NK-92 (cell line): ENCODE measurements around the gene DNASE2.
"Not testable (repeated sequence)": the region's sequence is repeated elsewhere in the genome, so short reads cannot be mapped to it uniquely, and the experiment has no call there.

Source experiments
- DNase-seq: peaks from one replicate; lab custom pipeline; 2025; ENCODE audit not compliant: unreplicated experiment; lab: John Stamatoyannopoulos, UW

The DNASE2 gene

DNA sequence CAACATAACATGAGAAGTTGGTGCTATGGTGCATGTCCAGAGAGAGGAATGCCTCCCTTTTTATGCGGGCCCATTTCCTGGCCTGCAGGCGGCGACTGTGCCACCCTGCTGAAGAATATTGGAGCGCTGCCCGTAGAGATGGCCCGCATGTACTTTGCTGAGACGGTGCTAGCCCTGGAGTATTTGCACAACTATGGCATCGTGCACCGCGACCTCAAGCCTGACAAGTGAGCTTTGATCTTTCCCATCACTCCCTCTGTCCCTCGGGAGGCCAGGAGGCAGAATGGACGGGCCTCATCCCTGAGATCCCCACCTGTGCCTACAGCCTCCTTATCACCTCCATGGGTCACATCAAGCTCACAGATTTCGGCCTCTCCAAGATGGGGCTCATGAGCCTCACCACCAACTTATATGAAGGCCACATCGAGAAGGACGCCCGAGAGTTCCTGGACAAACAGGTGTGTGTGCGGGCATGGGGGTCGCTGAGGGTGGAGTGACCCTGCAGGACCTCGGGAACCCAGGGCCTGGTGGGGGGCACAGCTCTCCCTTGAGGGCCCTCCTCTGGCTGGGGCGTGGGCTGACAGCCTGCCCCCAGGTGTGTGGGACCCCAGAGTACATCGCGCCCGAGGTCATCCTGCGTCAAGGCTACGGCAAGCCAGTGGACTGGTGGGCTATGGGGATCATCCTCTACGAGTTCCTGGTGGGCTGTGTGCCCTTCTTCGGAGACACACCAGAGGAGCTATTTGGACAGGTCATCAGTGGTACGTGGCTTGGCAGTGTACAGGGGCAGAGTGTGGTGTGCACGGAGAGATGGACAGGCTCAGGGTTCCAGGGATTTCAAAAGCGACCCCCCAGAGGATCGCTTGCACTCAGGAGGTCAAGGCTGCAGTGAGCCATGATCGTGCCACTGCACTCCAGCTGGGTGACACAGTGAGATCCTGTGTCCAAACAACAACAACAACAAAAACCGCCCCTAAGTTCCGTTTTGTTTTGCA, 16.2 kb downstream of the DNASE2 start:
- DNase-seq, result no peak

GRCh38 chr19:12864143-12864542, 17.1 kb downstream of the DNASE2 start:
- DNase-seq, result no peak

DNA sequence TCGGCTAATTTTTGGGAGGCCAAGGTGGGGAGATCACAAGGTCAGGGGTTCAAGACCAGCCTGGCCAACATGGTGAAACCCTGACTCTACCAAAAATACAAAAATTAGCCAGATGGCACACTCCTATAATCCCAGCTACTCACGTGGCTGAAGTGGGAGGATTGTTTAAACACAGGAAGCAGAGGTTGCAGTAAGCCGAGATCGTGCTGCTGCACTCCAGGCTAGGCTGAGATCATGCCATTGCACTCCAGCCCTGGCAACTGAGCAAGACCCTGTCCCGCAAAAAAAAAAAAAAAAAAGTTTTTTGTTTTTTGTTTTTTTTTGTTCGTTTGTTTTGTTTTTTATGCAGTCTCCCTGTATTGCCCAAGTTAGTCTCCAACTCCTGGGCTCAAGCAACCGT, 21.7 kb downstream of the DNASE2 start:
- no peak for DNase-seq

DNA sequence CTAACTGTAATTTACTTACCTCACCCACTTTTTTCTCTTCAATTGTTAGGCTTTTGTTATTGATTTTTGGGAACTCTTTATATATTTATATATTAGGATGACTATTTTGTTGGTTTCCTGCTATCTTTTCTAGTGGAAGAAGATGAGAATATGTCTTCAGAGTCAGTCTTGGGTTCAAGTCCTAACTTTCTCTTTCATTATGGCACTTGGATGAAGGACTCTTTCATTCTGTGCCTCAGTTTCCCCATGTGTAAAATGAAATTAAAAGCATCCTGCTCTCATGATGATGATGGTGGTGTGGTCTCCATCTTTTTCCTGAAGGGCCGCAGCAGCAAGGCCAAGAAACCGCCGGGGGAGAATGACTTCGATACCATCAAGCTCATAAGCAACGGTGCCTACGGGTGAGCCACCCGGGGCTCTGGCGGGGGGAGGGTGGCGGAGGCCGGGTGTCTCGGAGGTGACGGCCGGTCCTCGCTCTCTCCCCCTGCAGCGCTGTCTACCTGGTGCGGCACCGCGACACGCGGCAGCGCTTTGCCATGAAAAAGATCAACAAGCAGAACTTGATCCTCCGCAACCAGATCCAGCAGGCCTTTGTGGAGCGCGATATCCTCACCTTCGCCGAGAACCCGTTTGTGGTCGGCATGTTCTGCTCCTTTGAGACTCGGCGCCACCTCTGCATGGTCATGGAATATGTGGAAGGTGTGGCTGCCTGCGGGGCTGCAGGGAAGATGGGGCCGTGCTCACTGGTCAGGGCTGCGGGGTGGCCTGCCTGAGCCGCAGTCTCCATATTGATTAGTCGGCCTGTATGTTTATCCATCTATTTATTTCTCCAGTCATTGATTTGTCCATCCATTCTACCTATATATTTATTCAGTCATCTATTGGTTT, 23.0 kb downstream of the DNASE2 start:
- DNase-seq, result no peak

DNA sequence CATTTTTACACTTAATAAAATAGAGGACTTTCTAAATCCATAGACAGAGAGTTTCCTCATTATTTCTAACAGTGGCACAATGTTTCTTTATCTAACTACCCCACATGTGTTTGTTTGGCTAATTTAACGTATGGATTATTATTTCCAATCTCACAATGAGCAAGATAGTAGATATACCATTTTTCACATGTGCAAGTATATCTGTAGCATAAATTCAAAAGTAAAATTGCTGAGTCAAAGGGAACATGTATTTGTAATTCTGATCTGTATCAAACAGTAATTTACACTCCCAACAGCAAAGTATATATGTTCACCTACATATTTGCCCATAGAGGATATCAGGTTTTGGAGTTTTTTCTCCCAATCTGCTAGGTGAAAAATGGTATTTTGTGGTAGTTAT, 24.6 kb downstream of the DNASE2 start:
- DNase-seq, result no peak

DNA sequence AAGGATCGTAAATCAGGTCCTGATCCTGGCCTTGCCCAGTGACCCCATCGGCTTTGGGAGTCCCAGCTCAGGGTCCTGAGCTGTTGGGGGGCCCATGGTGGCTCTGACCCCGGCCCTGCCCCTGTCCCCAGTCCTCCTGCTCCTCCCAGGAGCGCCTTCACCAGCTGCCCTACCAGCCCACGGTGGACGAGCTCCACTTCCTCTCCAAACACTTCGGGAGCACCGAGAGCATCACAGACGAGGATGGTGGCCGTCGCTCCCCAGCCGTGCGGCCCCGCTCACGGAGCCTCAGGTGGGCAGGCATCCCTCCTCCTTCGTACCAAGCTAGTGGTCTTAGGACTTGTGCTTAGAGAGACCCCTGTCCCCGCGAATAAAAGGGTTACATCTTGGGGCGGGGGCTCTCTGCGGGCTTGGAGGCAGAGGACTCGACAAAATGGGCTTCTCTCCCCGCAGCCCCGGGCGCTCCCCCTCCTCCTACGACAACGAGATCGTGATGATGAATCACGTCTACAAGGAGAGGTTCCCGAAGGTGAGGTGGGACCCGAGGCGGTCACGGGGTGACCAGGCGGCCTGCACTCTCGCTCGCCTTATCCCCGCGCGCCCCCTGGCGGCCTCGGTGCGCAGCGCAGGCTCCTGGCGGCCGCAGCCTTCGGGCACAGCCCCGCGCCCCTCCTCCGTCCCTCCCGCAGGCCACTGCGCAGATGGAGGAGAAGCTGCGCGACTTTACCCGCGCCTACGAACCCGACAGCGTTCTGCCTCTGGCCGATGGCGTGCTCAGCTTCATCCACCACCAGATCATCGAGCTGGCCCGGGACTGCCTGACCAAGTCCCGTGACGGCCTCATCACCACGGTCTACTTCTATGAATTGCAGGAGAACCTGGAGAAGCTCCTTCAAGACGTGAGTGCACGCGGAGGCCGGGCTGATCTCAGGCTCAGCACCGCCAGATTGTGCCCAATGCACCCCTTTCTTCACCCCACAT, 33.8 kb downstream of the DNASE2 start:
- no peak for DNase-seq

- DNase-seq, result not testable (repeated sequence)
Observed at GRCh38 chr19:12846613-12847012, 34.6 kb downstream of the DNASE2 start.

DNA sequence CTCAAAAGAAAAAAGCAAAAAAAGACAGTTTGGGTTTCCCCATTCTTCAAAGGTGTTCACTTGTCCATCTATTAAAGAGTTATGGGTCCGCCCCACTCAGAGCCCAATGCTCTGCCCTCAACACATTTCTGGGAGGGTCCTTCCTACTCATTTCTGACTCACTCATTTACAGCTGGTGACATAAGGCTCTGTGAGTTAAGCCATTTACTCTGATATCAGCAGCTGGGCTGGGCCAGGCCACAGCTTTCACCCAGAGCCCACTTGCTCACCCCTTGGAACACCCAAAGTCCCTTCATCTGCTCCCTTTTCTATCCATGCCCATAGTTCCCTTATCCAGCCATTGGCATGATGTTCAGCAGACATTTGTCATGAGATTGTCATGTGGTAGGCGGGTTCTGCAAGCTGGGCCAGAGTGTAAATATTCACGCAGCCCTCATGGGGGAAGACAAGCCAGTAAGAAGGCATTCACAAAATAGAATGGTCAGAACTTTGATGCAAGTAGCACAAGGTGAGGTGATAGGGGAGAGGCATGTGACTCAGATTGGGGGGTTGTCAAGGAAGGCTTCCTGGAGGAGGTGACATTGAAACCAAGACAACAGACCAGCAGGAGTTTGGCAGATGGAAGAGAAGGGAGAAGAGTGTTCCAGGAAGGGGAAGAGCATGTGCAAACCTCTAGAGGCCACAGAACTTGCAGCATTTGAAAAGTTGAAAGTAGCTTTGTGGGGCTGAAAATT, 37.1 kb downstream of the DNASE2 start:
- DNase-seq, result no peak

GRCh38 chr19:12843328-12843727, 37.9 kb downstream of the DNASE2 start:
- DNase-seq, result no peak

DNA sequence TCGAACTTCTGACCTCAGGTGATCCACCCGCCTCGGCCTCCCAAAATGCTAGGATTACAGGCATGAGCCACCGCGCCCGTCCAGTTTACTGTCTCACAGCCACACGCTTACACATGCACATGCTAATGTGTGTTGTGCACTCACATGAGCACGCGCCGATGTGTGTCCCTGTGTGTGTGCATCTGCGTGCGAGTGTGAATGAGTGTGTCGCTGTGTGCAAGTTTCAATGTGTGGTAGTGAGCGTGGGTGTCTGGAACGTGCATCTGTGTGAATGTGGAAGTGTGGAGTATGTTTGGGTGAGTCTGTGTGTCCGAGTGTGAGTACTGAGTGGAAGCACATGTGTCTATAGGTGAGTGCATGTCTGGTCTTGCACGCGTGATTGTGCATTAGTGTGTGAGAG, 38.7 kb downstream of the DNASE2 start:
- DNase-seq, result no peak

GRCh38 chr19:12841094-12841493, 40.2 kb downstream of the DNASE2 start:
- no peak for DNase-seq

DNA sequence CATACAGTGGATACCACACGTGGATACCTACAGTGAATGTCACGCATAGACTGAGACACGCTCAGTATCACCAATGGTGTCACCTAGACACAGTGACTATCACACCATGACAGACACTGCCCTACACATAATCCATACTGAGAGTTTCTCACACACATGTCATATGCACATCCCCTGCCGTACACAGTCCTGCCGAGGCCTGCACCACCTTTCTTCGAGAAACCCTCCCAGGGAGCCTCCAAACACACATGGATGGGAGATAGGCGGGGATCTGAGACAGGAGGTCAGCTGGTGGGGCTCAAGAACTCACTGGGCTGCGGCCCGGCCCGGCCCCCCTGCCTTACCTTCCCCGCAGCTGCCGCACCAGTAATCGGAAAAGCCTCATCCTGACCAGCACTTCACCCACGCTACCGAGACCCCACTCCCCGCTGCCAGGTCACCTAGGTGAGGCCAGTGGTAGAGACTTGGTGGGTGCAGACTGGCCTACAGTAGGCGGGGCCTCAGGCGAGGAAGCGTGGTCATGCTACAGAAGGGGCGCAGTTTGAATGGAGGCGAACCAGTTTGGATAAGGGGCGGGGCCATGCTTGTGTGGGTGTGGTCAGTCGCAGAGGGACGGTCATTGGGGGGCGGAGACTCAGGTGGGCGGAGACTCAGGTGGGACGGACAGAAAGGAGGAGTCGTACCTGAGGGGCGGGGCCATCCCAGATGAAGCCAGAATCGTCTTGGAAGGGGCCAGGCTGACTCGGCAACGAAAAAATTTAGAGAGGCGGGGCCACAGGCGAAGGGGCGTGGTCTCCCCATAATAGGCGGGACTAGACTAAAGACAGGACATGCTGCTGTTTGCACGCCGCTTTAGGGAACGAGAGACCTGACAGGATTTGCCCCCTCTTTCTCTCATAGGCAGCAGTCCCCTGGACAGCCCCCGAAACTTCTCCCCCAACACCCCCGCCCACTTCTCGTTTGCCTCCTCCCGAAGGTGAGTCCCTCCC, 40.9 kb downstream of the DNASE2 start:
- DNase-seq, result no peak

GRCh38 chr19:12838886-12839756, 42.1 kb downstream of the DNASE2 start:
- no peak for DNase-seq

DNA sequence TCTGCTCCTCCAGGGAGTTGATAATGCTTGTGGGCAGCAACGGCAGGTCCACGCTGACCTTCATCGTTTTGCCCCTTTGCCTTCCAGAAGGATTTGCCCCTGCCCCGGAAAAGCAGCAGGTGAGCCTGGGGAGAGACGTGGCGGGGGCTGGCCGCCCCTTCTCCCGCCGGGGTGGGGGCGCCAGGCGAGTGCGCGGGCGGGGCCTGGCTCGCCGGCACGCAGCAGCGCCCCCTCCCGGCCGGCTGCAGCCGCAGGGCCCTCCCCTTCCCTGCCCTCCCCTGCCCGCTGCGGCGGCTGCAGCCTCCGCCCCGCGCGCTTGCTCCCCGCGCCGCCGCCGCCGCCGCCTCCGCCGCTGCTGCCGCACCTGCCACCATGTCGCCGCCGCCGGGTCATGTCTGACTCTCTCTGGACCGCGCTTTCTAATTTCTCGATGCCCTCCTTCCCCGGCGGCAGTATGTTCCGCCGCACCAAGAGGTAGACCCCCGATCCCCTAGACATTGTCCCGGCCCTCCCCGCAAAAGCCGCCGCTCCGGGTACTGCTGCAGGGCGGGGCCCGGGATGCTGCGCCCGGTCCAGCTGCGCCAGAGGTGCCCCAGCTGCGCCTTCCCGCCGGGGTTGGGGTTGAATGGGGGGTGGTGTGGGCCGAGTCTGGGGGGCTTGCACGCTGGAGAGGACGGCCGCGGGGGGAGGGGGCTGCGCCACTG, 42.9 kb downstream of the DNASE2 start, which contains the start of gene MAST1:
Gene MAST1, plus strand, starts transcription at position 334 of the 704 bp plus-strand sequence. Its CDS starts 58 bp downstream, at position 392.
- DNase-seq, result no peak

GRCh38 chr19:12837225-12837624, 44.0 kb downstream of the DNASE2 start:
- DNase-seq, result no peak

DNA sequence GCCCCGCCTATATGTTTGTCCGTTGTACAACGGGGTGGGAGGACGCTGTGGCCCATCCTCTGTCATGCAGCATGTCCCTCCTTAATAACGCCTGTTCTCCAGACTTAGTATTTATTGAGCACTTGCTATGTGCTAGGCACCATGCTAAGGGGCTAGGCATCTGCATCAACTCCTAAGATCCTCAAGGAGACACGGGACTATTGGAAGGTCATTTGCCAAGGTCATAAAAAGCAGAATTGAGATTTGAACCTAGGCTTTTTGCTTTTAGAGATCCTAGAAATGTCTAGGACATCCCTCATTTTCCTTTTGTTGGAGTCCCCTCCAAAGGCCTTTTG, 44.8 kb downstream of the DNASE2 start:
- no peak for DNase-seq
